ENCODE data around the gene ZDHHC14. TPM values are rescaled to one million over a fixed set of nuclear protein-coding genes. Genes with fewer than 3 reads are reported as not detected.

The ZDHHC14 gene
- polyA plus RNA-seq, 2 of the 4 experiments (the other 2 are of a cell fraction), result 2.2 to 2.8 TPM

- TF ChIP-seq HOXB13 (CRISPR knock-in tag; IDR thresholded peaks at IDR 0.05; ENCODE audit: low read depth) (no peak), RAD21 (conservative IDR thresholded peaks at IDR 0.05 in 1 of 2, IDR thresholded peaks at IDR 0.05 in 1 of 2) (no peak), HES2 (IDR thresholded peaks at IDR 0.05) (no peak), ZSCAN20 (CRISPR knock-in tag; IDR thresholded peaks at IDR 0.05) (no peak), FOSL2 (IDR thresholded peaks at IDR 0.05) (no peak), FOSL2 (CRISPR knock-in tag; IDR thresholded peaks at IDR 0.05) (no peak)
- Histone ChIP-seq H3K4me1 (no peaks in the 10 kb centered on the region), H3K4me2 (no peak overlapping the region), H3K27ac (no peak overlapping the region), H3K9me3 (no peaks in the 10 kb centered on the region), H3K4me3 (no peak overlapping the region)
- CTCF ChIA-PET, result no interaction called here
- ATAC-seq, result no peak
- FAIRE-seq, result no peak
- no peak for DNase-seq (ENCODE audit: low read depth in 1 of 2, low spot score in 1 of 2)
- POLR2A ChIA-PET, result no interaction called here
- WGBS (ENCODE audit: missing lambda C conversion rate), result 90% methylated on average over 6 of the region's 6 CpGs
Observed at GRCh38 chr6:157403686-157404051, 22.7 kb downstream of the ZDHHC14 start.

GRCh38 chr6:157405986-157406385 is 25.0 kb downstream of the ZDHHC14 start:
- no peak overlapping the region for H3K4me3 ChIP-seq
- POLR2A ChIA-PET, result no interaction called here
- H3K9me3 ChIP-seq, result no peaks in the 10 kb centered on the region
- H3K27ac ChIP-seq, result no peak overlapping the region
- no peak for TF ChIP-seq JUNB (IDR thresholded peaks at IDR 0.05)
- no peak for TF ChIP-seq HEYL (CRISPR knock-in tag; IDR thresholded peaks at IDR 0.05)
- no peak for TF ChIP-seq CHD2 (IDR thresholded peaks at IDR 0.05; ENCODE audit: low read length, partially characterized antibody)
- no peak for TF ChIP-seq ZFP36 (IDR thresholded peaks at IDR 0.05; ENCODE audit: borderline replicate concordance, partially characterized antibody)
- no peak for TF ChIP-seq POLR2AphosphoS2 (conservative IDR thresholded peaks at IDR 0.05; ENCODE audit: low read length)
- TF ChIP-seq KDM5A (IDR thresholded peaks at IDR 0.05), result no peak
- TF ChIP-seq TP53 (CRISPR knock-in tag; IDR thresholded peaks at IDR 0.05), result no peak
- no peak for TF ChIP-seq SREBF2 (IDR thresholded peaks at IDR 0.05)
- TF ChIP-seq MAFK (IDR thresholded peaks at IDR 0.05; ENCODE audit: partially characterized antibody), result no peak
- H3K4me2 ChIP-seq, result no peak overlapping the region
- FAIRE-seq (no peak), DNase-seq (ENCODE audit: low read depth in 1 of 2, low spot score in 1 of 2) (no peak), ATAC-seq (no peak)
- H3K4me1 ChIP-seq, result no peaks in the 10 kb centered on the region
- 80% methylated on average over 6 of the region's 6 CpGs for WGBS (ENCODE audit: missing lambda C conversion rate)
- CTCF ChIA-PET, result interaction anchor here (1.4 kb wide), 1 partner anchor 11 kb away, joined by 3 read pairs; no protein-coding TSS in a partner anchor

- ChIA-PET POLR2A (no interaction called here), CTCF (no interaction called here)
- 89% methylated on average over 7 of the region's 7 CpGs for WGBS (ENCODE audit: missing lambda C conversion rate)
- no peaks in the 10 kb centered on the region for H3K4me1 ChIP-seq
- ATAC-seq (no peak), FAIRE-seq (no peak), DNase-seq (ENCODE audit: low read depth in 1 of 2, low spot score in 1 of 2) (no peak)
- H3K9me3 ChIP-seq, result no peaks in the 10 kb centered on the region
- no peak overlapping the region for H3K27ac ChIP-seq
- H3K4me2 ChIP-seq, result no peak overlapping the region
- TF ChIP-seq ZFP36 (IDR thresholded peaks at IDR 0.05; ENCODE audit: borderline replicate concordance, partially characterized antibody) (no peak), MYC (IDR thresholded peaks at IDR 0.05; ENCODE audit: borderline replicate concordance, low read length) (no peak), MAZ (IDR thresholded peaks at IDR 0.05; ENCODE audit: borderline replicate concordance, low read depth, low read length) (no peak), PHF8 (IDR thresholded peaks at IDR 0.05; ENCODE audit: borderline replicate concordance, low read depth) (no peak), HEYL (CRISPR knock-in tag; IDR thresholded peaks at IDR 0.05) (no peak), RNF2 (IDR thresholded peaks at IDR 0.05; ENCODE audit: borderline replicate concordance, low read depth) (no peak), FOSL2 (IDR thresholded peaks at IDR 0.05) (no peak), FOSL2 (CRISPR knock-in tag; IDR thresholded peaks at IDR 0.05) (no peak)
- H3K4me3 ChIP-seq, result no peak overlapping the region
Observed at GRCh38 chr6:157406661-157407060, 25.7 kb downstream of the ZDHHC14 start.

GRCh38 chr6:157407646-157408045 is 26.7 kb downstream of the ZDHHC14 start:
- FAIRE-seq (no peak), ATAC-seq (no peak), DNase-seq (ENCODE audit: low read depth in 1 of 2, low spot score in 1 of 2) (no peak)
- Histone ChIP-seq H3K9me3 (no peaks in the 10 kb centered on the region), H3K4me1 (no peaks in the 10 kb centered on the region), H3K27ac (no peak overlapping the region), H3K4me3 (no peak overlapping the region), H3K4me2 (no peak overlapping the region)
- ChIA-PET CTCF (no interaction called here), POLR2A (no interaction called here)
- 55% methylated on average over 3 of the region's 3 CpGs for WGBS (ENCODE audit: missing lambda C conversion rate)
- TF ChIP-seq CTCF (IDR thresholded peaks at IDR 0.05), result no peak
- no peak for TF ChIP-seq EHF (CRISPR knock-in tag; IDR thresholded peaks at IDR 0.05)
- TF ChIP-seq USF2 (IDR thresholded peaks at IDR 0.05), result no peak
- no peak for TF ChIP-seq CHD4 (IDR thresholded peaks at IDR 0.05; ENCODE audit: borderline replicate concordance)
- no peak for TF ChIP-seq HDAC2 (IDR thresholded peaks at IDR 0.05)
- TF ChIP-seq ATOH8 (CRISPR knock-in tag; IDR thresholded peaks at IDR 0.05; ENCODE audit: low read depth), result no peak
- TF ChIP-seq KDM1A (IDR thresholded peaks at IDR 0.05; ENCODE audit: low read depth), result no peak
- no peak for TF ChIP-seq RCOR1 (IDR thresholded peaks at IDR 0.05; ENCODE audit: low read depth, low read length)
- TF ChIP-seq FOSB (CRISPR knock-in tag; IDR thresholded peaks at IDR 0.05), result no peak
- TF ChIP-seq HOXB5 (CRISPR knock-in tag; IDR thresholded peaks at IDR 0.05), result no peak
- no peak for TF ChIP-seq EHMT2 (IDR thresholded peaks at IDR 0.05; ENCODE audit: low read depth)
- TF ChIP-seq RFX5 (IDR thresholded peaks at IDR 0.05), result no peak

All from A549 (cell line).